ENCODE results near the gene RAPGEF2. TPM values are rescaled to one million over a fixed set of nuclear protein-coding genes. Genes with fewer than 3 reads are reported as not detected.

RAPGEF2 gene
- total and polyA plus RNA-seq, 10 of the 15 experiments (the other 5 are each of a cell fraction or from before 2014, with no cell fraction given) = 0.31 to 24.0 (median 2.9) TPM

- TF ChIP-seq, protein P1, sequence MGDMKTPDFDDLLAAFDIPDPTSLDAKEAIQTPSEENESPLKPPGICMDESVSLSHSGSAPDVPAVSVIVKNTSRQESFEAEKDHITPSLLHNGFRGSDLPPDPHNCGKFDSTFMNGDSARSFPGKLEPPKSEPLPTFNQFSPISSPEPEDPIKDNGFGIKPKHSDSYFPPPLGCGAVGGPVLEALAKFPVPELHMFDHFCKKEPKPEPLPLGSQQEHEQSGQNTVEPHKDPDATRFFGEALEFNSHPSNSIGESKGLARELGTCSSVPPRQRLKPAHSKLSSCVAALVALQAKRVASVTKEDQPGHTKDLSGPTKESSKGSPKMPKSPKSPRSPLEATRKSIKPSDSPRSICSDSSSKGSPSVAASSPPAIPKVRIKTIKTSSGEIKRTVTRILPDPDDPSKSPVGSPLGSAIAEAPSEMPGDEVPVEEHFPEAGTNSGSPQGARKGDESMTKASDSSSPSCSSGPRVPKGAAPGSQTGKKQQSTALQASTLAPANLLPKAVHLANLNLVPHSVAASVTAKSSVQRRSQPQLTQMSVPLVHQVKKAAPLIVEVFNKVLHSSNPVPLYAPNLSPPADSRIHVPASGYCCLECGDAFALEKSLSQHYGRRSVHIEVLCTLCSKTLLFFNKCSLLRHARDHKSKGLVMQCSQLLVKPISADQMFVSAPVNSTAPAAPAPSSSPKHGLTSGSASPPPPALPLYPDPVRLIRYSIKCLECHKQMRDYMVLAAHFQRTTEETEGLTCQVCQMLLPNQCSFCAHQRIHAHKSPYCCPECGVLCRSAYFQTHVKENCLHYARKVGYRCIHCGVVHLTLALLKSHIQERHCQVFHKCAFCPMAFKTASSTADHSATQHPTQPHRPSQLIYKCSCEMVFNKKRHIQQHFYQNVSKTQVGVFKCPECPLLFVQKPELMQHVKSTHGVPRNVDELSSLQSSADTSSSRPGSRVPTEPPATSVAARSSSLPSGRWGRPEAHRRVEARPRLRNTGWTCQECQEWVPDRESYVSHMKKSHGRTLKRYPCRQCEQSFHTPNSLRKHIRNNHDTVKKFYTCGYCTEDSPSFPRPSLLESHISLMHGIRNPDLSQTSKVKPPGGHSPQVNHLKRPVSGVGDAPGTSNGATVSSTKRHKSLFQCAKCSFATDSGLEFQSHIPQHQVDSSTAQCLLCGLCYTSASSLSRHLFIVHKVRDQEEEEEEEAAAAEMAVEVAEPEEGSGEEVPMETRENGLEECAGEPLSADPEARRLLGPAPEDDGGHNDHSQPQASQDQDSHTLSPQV (IDR thresholded peaks at IDR 0.05) = no peak
- TF ChIP-seq BCL11A (IDR thresholded peaks at IDR 0.05; ENCODE audit: low read depth, low read length) = no peak
These were observed 117.5 kb downstream of the RAPGEF2 start (continued) for GRCh38 chr4:159220353-159220752.

GRCh38 chr4:159221280-159221679 lies 118.4 kb downstream of the RAPGEF2 start:
- H3K9me3 ChIP-seq (replicated peaks; ENCODE audit: control insufficient read depth, insufficient read depth, low read length) = no peaks in the 10 kb centered on the region; the same call in 2 of the 3 replicates
- ChIA-PET CTCF (no interaction called here), RAD21 (ENCODE audit: unreplicated experiment) (no interaction called here), POLR2A (no interaction called here), SMC1A (ENCODE audit: uncharacterized antibody, unreplicated experiment) (interaction anchor here (0.5 to 1.2 kb wide), 2 partner anchors 47 to 60 kb away, joined by 3 to 4 read pairs; no protein-coding TSS in a partner anchor)
- no peak overlapping the region for H3K4me3 ChIP-seq
- H3K4me2 ChIP-seq (ENCODE audit: control insufficient read depth, insufficient read depth) = no peak overlapping the region
- TF ChIP-seq JUNB (IDR thresholded peaks at IDR 0.05) (no peak), ZSCAN29 (IDR thresholded peaks at IDR 0.05) (no peak), MXI1 (IDR thresholded peaks at IDR 0.05; ENCODE audit: low read depth, low read length) (no peak), PML (IDR thresholded peaks at IDR 0.05; ENCODE audit: low read length) (no peak), SMAD5 (IDR thresholded peaks at IDR 0.05; ENCODE audit: low read depth) (no peak), POLR2A (IDR thresholded peaks at IDR 0.05; ENCODE audit: low read depth, low read length) (no peak), FOXK2 (IDR thresholded peaks at IDR 0.05) (no peak), DPF2 (IDR thresholded peaks at IDR 0.05) (no peak), SMARCA5 (IDR thresholded peaks at IDR 0.05) (no peak), PKNOX1 (IDR thresholded peaks at IDR 0.05) (no peak), NFIC (IDR thresholded peaks at IDR 0.05; ENCODE audit: low read depth, low read length) (no peak), EED (IDR thresholded peaks at IDR 0.05; ENCODE audit: low read depth) (no peak), ATF7 (IDR thresholded peaks at IDR 0.05; ENCODE audit: low read depth) (no peak), CREM (IDR thresholded peaks at IDR 0.05; ENCODE audit: low read depth) (no peak)
- TF ChIP-seq, protein P2, sequence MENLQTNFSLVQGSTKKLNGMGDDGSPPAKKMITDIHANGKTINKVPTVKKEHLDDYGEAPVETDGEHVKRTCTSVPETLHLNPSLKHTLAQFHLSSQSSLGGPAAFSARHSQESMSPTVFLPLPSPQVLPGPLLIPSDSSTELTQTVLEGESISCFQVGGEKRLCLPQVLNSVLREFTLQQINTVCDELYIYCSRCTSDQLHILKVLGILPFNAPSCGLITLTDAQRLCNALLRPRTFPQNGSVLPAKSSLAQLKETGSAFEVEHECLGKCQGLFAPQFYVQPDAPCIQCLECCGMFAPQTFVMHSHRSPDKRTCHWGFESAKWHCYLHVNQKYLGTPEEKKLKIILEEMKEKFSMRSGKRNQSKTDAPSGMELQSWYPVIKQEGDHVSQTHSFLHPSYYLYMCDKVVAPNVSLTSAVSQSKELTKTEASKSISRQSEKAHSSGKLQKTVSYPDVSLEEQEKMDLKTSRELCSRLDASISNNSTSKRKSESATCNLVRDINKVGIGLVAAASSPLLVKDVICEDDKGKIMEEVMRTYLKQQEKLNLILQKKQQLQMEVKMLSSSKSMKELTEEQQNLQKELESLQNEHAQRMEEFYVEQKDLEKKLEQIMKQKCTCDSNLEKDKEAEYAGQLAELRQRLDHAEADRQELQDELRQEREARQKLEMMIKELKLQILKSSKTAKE (IDR thresholded peaks at IDR 0.05; ENCODE audit: low read depth, poor library complexity, severe bottlenecking) = no peak
- TF ChIP-seq, protein P3, sequence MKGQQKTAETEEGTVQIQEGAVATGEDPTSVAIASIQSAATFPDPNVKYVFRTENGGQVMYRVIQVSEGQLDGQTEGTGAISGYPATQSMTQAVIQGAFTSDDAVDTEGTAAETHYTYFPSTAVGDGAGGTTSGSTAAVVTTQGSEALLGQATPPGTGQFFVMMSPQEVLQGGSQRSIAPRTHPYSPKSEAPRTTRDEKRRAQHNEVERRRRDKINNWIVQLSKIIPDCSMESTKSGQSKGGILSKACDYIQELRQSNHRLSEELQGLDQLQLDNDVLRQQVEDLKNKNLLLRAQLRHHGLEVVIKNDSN (IDR thresholded peaks at IDR 0.05; ENCODE audit: borderline replicate concordance, extremely low read length, insufficient read depth, low read depth, low read length) = no peak
- peaks cover 3% of the 10 kb centered on the region; the same call in 1 of the 2 replicates for H4K20me1 ChIP-seq (ENCODE audit: control insufficient read depth, insufficient read depth)
- no peaks in the 10 kb centered on the region; the same call in none of the 2 replicates for H3K79me2 ChIP-seq (ENCODE audit: control insufficient read depth, insufficient read depth, low read length)
- no peak overlapping the region for H3K27ac ChIP-seq (ENCODE audit: control insufficient read depth, insufficient read depth)
- no TSS peak for BruUV-seq (replicated peaks)
- ATAC-seq (no peak), FAIRE-seq (no peak), DNase-seq (ENCODE audit: low read depth, low spot score) (no peak)
- H3K36me3 ChIP-seq (ENCODE audit: control insufficient read depth in 2 of 2, insufficient read depth in 2 of 2, low read length in 1 of 2) = no peaks in the 10 kb centered on the region
- intact Hi-C loops (cut with micrococcal nuclease; ENCODE audit: unreplicated experiment) (no loop called here), in situ Hi-C loops (cut with MboI) (loop anchor here (25.0 kb wide), 1 partner anchor 959 kb away; no protein-coding TSS in a partner anchor)
- H3K4me1 ChIP-seq (ENCODE audit: control insufficient read depth, insufficient read depth, low read length) = no peaks in the 10 kb centered on the region
- no peak overlapping the region for H2AFZ ChIP-seq (ENCODE audit: control insufficient read depth, low read depth, low read length)
- H3K27me3 ChIP-seq (replicated peaks in 1 of 2; ENCODE audit: control insufficient read depth in 2 of 2, insufficient read depth in 2 of 2, low read length in 1 of 2) = no peaks in the 10 kb centered on the region
- H3K9ac ChIP-seq (ENCODE audit: control insufficient read depth, insufficient read depth, low read length) = no peak overlapping the region
- 22% methylated on average over 3 of the region's 3 CpGs for WGBS (ENCODE audit: insufficient coverage, insufficient replicate concordance, low lambda C conversion rate, missing lambda C conversion rate)
